Measurements from ENCODE around the gene DAAM1.

DNA sequence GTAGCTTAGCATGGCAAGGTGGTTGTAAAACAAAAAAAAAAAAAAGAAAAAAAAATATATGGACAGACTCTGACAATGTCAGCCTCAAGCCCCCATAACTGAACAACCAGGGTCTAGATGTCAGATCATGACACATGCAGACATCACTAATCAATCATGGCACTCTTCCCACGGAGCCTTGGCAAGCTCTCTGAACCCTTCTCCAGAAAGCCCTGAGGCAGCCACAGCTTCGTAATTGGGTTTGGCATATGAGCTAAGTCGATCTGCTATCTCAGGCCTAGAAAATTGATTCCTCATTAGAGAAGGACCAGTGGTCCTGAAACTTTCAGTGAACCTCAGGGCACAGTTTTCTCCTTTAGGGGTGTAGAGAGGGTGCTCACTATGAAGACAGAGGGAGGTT, 164.5 kb downstream of the DAAM1 start:
- TF ChIP-seq, protein P1, sequence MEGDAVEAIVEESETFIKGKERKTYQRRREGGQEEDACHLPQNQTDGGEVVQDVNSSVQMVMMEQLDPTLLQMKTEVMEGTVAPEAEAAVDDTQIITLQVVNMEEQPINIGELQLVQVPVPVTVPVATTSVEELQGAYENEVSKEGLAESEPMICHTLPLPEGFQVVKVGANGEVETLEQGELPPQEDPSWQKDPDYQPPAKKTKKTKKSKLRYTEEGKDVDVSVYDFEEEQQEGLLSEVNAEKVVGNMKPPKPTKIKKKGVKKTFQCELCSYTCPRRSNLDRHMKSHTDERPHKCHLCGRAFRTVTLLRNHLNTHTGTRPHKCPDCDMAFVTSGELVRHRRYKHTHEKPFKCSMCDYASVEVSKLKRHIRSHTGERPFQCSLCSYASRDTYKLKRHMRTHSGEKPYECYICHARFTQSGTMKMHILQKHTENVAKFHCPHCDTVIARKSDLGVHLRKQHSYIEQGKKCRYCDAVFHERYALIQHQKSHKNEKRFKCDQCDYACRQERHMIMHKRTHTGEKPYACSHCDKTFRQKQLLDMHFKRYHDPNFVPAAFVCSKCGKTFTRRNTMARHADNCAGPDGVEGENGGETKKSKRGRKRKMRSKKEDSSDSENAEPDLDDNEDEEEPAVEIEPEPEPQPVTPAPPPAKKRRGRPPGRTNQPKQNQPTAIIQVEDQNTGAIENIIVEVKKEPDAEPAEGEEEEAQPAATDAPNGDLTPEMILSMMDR (IDR thresholded peaks at IDR 0.05): no peak
- no peak for TF ChIP-seq POLR2A (IDR thresholded peaks at IDR 0.05)

Measured in thyroid gland (tissue), 4 donors.